Cerebellar cortex (tissue), 1 donor: Measurements from ENCODE around the gene OLFML1.
"Not testable (repeated sequence)": the region's sequence is repeated elsewhere in the genome, so short reads cannot be mapped to it uniquely, and the experiment has no call there.

Experiments used
- DNase-seq: peaks from one replicate; pipeline ENCODE4 v3.0.0-alpha.2; 2015; ENCODE audit warnings: low spot score

Gene OLFML1

DNA sequence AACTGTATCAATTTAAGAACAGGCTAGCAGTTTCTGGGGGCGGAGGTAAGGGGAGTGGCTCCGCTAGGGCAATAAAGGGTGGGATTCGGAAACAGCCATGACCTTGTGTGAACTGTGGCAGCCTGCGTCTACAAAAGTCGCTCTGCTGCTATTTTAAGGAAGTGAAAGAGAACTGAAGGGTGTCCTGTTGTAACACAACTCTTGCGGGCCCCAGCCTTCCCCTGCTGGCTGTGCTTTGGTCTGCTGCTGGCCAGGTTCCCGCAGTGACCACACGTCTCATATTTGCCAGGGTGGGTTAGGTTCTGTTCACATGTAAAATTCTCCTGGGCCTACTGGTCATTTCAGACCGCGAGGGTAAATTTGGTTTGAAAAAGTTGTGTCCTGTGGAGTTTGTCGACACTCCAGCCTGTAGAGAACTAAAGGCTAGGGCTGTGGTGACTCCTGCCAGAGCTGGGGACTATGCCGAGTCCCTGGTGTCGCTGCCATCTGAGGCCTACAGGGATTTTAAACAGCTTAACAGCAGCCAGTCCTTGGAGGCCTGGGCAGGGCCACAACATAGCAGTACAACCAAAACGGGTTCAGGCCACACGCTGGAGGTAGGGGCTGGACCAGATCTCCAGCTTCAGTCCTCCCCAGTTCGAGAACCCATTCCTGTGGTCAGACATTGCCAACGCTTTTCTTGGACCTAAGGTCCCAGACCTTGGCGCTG, 27.4 kb downstream of the OLFML1 start:
- DNase-seq = no peak

DNA sequence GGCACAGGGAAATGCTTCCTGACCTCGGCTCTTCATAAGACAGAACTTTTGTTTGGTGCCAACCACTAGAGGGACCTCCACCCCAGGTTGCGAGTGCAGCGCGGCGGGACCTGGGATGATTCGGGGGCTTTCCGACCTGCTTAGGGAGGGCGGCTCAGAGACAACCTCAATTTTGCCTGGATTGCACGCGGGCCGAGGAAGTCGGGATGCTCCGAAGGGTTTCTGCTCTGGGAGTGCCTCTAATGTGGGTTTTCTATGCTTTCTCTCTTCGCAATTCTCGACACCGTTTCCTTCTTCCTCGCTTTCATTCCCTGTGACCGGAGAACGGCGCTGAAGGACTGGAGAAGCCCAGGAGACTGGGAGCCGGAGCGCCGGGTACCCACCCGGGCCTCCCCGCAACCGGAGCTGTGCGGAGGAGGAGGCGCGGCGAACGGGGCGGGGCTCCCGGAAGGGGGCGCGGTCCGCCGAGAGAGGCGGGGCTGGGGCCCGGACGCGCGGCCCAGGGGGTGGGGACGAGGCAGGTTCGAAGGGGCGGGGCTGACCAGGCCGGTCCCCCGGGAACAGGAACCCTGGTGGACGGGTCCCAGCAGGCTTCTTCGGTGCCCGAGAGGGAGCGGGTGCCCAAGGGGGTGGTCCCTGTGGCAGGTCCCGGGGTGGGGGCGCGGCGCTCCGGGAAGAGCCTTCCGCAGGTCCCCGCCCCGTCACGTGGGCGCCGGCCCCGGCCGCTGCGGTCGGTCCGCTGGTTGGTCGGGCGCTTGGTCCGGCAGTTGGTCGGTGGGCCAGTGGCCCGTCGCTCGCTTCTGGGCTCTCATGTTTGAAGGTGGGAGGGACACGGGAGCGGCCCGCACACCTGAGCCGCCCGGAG, 28.2 kb downstream of the OLFML1 start, which contains the start of gene PPFIBP2:
TSS of gene PPFIBP2 (plus strand) at position 766 of the 865 bp plus-strand sequence. CDS start 35,477 bp downstream, outside the sequence.
- peak; percentile 77 for DNase-seq

DNA sequence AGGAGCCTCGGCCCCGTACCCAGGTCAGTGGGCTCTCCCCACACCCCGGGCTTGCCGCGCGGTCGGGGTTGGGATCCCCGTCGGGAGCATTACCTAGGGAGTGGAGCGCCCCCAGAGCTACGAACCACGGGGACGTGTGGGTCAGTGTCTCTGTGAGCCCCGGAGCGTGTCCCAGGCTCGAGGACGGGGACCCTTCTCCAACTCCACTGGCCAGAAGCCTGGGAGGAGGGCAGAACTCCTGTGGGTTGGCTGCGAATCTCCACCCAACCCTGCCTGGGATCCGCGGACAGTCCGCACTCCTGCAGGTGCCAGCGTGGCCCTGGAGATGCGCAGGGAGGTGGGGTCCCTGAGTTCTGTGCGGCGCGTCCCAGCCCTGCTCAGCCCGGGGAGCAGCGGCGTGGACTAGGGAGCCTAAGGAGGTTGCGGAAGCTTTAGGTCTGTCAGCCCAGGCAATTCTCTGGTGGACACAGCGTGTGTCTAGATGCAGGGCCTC, 28.8 kb downstream of the OLFML1 start:
- no peak for DNase-seq

DNA sequence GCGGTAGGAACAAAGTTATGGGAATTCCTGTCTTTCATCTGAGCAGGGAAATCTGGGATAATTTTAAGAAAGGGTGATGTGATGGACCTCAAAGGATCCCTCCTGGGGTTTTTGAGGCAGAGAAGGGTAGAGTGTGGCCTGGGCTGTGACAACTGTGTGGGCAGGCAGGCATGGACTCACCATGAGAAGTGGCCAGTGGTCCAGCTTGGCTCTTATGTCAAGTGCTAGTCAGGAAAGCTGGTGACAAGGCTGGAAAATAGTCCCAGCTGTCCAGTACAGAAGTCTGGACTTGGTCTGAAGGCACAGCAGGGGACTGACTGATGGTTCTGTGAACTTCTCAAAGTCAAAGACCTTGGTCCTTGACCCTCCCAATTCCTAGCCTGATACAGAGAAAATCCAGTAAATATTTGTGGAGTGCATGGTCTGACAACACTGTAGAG, 30.2 kb downstream of the OLFML1 start:
- DNase-seq = no peak

DNA sequence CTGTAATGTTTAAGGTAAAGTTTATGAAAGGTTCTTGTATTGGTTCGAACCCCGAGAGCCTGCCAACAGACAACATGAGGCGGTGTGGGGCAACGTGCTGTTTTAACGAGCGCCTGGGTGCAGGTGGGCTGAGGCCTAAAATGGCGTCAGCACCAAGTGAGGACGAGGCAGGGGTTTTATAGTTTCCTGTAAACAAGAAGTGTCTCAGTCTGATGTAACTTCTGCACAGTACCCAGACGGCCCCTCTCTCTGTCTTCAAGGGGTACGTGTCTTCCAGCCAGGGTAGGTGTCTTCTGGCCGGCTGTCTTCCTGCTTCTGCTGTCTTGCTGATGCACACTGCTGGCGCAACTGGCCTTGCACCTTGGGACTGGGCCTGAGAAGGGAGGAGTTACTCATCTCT, 31.2 kb downstream of the OLFML1 start:
- no peak for DNase-seq

DNA sequence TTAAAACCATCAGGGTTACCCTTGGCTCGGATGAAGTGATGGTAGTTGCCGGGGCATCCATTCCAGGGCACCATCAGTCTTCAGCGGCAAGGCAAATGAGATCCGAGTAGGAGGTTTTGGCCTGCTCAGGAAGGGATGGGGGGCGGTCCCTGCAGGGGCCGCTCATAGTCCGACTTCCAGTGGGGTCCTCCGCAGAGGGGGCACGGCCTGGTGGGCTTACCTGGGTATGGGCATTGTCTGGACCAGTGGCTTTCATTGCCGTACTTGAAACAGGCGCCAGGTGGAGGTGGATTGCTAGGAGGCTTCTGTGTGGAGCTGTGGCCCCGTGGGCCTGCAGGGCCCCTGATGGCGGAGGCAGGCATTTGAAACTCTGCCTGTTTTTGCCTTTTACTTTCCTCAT, 32.4 kb downstream of the OLFML1 start:
- not testable (repeated sequence) for DNase-seq

DNA sequence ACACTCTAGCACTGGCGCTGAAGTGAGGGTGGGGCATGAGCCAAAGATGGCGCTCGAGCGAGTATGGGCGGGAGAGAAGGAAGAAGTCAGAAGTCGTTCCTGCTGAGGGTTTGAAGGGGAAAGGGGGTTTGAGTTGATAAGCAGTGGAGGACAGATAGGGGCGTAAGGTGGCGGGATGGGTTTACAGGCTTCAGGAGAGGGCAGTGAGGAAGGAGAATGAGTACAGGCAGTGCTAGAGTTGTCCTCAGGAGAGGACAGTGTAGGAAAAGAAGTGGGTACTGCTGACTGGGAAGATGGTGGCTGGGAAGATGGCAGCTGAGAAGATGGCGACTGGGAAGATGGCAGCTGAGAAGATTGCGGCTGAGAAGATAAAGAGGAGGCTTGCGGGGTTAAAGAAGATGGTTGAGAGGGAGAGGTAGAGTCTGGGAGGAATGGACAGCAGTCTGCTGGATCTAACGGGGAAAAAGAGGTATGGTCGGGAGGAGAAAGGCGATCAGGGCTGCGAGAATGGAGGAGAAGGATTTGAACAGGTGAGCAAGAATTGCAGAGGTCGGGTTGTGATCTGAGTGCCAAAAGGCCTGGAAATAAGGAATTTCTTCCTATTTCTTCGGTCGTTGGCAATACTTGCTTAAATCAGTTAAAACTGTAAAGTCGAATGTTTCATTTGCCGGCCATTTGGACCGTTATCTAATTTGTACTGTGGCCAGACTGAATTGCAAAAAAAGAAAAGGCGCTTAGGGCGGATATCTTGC, 33.7 kb downstream of the OLFML1 start:
- no peak for DNase-seq

DNA sequence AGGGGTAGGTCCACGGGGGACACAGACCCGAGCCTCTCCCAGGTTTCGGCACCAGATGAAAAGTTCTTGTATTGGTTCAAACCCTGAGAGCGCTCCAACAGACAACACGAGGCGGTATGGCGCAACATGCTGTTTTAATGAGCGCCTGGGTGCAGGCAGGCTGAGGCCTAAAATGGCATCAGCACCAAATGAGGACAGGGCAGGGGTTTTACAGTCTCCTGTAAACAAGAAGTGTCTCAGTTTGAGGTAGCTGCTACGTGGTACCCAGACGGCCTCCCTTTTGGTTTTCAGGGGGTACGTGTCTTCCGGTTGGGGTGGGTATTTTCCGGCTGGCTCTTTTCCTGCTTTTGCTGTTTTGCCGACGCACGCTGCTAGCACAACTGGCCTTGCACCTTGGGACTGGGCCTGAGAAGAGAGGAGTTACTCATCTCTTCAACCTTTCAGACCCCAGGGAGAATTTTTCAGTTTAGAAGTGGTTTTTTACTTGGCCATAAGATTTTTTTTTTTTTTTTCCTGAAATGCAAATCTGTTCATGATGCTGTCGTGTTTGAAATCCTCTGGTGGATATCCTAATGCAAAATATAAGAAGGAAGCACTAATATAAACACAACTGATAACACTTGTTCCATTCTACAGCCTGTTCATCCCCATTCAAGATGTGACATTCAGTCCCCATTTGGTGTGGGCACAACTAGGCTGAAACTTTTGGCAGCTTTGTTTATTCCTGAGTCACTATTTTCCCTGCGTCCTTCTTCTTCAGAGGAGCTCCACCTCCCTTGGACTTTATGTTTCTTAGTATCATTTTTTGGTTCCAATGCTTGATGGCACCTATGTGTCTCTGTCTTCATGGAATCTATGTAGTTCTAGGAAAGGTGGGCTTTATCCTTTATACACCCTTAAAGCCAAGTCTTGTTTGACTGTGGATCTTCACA, 35.0 kb downstream of the OLFML1 start:
- no peak for DNase-seq

DNA sequence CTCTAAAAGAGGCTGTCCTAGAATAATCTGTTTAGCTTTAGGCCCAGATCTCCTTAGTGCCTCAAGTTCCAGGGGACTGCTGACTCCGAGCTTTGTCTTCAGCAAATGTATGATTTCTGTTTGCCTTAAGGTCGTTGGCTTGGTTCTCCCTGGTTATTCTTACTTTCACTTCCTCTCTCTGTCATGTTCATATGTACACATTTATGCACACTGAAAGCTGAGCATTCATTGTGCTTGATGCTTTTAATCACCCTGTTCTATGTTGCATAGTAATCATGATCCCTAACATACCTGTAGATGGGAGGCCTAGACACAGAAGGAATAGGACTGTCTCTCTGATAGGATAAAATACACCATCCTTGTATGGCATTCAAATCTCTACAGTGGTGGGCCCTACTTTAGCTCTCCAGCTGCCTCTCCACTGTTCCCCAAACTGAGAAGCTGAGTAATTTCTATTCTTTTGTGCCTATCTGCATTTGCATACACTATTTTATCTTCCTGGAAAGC, 35.7 kb downstream of the OLFML1 start:
- DNase-seq = no peak

DNA sequence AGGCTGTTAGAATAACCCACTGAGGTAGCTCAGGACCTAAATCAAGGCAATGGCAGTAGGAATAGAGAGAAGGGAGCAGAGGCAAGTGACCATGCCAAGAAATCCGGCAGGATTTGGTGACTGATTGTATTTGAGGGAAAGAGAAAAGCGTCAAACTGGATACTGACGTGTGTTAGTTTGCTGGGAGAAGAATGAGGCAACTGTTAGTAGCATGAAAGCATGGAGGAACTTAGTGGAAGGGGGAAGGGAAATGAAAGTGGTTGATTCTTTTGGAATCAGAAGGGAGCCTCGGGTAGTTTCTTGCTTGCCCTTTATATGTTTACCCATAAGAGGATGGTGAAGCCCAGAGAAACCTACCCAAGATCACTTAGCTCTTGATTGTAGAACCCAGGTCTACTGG, 36.8 kb downstream of the OLFML1 start:
- DNase-seq = no peak

DNA sequence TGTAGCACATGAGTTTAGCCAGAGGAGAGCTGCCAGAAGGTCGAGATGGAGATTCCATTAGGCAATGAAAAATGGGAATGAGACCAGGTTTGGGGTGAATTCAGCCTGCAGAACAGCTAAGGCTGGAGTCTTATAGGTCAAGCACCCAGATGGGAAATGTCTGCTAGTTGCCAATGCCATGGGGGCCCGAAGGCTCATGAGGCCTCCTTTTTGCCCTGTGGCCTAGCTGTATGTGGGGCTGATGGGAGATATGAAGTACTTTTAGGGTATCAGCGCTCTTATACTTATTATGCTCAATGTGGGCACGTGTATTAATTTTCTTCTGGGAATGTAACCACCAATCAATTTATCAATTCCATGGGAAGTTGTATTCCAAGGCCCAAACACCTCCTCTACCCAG, 37.2 kb downstream of the OLFML1 start:
- DNase-seq = no peak

DNA sequence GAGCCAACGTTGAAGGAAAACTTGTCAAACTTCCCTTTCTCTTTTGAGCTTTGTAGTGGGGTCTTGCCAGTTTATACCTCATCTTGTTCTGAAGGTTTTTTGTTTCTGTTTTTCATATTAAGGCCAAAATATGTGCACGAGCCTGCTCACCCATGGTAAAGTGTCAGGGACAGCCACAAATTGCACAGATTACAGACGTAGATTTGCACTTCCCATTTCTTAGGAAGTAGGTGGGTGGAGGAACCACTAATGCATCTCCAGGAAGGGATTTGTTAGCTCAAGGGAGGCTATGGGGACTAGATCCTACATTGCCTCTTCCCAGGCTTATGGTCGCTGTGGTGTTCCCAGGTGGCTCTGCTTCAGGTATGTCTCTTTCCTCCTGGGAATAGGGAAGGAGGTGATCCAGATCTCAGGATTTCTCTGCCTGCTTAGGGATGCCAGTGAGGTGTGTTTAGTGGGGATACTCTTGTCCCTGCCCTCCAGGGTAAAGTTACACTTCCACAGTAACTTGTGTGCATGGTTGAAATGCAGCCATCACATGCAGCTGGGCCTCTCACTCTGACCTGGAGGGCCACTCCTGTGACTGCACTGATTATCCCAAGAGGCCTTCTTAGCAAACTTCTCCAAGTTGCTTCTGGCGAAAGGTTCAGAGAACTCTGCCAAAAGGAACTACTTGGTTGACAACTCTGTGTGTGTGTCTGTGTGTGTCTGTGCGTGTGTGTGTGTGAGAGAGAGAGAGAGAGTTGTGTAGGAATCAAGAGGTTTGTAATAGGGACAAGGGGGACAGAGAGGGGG, 38.3 kb downstream of the OLFML1 start:
- DNase-seq = no peak

DNA sequence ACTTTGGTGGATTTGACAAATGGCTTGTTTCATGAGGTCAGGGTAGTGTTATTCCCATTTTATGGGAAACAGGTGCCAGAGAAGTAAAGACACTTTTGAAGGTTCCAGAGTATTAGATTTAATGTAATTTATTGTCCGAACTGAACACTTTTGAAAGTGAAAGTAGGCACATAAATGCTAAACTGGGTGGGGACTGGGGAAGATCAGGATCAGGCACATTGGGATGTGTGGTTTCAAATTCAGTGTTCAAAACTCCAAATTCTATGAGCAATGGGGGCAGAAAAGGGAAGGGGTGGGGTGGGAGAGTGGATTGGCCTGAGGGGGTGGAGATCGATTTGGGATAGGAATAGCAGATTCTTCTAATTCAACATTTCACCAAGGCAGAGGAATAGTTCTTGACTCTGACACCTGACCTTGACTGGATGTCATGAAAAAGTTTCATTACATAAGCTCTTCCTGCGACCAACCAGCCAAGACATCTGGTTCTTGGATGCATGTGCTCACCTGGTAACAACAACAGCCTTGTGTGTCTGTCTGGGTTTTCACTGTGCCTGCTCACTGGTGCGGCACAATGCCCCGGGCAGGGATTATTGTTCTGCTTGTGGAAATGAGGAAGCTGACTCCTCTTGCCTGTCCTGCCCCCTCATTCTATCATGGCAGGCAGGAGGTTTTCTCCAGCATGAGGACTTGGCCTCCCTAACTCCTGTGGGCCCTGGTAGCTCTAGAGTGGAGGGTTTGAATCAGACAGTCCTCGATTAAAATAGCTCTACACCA, 39.3 kb downstream of the OLFML1 start:
- DNase-seq = no peak

DNA sequence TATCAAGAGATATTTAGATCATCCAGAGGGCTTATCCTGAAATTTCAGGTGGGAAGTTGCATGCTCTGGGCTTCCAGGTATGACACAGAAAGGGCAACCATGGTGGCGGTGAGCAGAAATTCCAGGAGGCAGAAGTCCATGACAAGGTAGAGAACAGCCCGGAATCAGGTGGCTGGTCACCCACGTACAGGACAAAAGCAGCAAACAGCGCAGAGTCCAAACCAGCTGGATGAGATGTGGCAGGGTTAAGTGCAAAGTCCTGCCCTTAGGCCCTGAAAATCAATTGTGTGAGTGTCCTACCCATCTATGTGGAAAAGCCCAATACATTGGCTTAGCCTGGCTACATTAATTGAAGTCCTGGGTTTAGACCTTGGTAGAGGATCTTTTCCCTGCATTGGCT, 40.1 kb downstream of the OLFML1 start:
- DNase-seq = no peak

DNA sequence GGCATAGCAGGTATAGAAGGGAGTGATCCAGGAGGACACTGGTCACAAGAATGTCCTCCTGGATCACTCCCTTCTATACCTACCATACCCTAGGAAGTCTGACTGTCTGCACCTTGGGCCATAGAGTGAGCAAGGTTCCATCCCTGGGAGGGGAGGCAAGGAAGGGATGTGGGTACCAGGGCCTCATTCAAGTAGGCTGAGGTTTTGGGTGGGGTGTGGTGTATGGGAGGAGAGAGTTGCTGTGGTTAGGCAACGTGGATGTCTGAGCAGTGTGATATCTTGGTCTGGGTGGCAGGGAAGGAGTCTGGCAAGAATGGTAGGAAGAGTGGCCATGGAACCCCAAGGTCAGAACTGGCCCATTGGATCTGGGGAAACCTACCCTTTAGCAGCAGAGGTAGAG, 41.7 kb downstream of the OLFML1 start:
- DNase-seq = no peak

DNA sequence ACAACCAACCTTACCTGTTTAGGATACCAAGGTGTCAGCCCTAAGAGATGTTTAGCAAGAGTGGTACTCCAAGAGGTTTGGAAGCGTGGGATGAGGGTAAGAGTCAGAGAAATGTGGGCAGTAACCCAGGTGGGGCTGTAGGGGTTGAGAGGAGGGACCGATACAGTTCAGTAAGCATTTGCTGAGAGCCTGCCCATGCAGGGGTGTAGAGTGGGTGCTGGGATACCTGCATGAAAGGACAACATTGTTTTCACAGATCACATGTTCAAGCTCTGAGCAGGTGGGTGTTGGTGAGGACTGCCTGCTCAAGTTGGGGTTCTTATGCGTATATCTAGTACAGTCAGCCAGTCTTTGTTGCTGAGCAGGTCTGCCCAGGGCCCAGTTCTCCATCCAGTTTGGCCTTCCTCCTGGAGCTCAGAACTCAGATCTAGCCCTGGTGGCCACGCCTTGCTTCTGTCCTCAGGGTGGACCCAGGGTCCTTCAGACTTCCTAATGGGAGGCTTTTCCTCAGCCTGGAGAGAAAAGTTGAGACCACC, 43.3 kb downstream of the OLFML1 start:
- no peak for DNase-seq

DNA sequence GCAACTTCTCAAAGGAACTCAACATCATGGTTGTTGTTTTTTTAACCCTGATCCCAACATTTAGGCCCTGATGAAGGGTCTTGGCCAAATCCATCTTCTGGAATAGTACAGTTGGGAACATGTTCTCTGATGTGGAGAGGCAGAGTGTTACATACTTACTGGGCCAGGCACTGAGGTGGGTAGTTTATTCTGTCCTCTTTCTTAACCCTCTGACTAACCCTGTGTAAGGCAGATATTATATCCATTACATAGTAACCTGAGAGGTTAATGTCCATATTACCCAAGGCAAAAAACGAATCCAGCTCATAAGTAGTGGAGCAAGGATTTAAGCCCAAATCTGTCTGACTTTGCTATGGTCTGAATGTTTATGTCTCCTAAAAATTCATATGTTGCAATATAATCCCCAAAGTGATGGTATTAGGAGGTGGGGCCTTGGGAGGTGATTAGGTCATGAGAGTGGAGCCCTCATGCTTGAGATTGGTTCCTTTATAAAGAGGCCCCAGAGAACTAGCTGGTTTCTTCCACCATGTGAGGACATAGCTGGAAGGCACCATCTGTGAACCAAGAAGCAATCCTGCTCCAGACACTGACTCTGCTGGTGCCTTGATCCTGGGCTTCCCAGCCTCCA, 44.8 kb downstream of the OLFML1 start:
- no peak for DNase-seq

DNA sequence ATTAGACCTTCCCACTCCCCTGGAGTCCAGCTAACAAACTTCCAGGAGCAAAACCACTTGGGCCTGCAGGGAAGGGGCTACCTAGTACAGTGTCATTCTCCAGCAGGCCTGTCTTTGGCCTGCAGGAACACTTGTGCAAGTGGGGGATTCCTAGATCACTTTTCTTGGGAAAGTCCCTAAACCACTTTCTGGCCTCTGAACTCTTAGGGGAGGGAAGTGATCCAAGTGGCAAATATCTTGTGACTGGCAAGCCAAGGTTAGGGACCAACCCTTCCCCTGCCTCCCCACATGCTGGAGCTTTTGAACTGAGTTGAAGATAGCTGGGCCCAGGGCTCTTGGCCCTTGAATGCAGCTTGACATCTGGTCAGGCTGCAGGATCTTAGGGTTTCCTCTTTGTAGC, 45.7 kb downstream of the OLFML1 start:
- DNase-seq = no peak
